GM19043 (cell line): ENCODE results near the gene WDFY2.
A peak's percentile ranks its signal among the peaks of the same experiment; 100 is the strongest.
"Not testable (repeated sequence)": the region's sequence is repeated elsewhere in the genome, so short reads cannot be mapped to it uniquely, and the experiment has no call there.

Experiments
- ATAC-seq: cut with Tn5 transposase; IDR thresholded peaks from one replicate; pipeline ENCODE4 v1.9.1; 2021; ENCODE audit warnings: low read depth; ENCODE audit not compliant: unreplicated experiment

Gene WDFY2, protein sequence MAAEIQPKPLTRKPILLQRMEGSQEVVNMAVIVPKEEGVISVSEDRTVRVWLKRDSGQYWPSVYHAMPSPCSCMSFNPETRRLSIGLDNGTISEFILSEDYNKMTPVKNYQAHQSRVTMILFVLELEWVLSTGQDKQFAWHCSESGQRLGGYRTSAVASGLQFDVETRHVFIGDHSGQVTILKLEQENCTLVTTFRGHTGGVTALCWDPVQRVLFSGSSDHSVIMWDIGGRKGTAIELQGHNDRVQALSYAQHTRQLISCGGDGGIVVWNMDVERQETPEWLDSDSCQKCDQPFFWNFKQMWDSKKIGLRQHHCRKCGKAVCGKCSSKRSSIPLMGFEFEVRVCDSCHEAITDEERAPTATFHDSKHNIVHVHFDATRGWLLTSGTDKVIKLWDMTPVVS

DNA sequence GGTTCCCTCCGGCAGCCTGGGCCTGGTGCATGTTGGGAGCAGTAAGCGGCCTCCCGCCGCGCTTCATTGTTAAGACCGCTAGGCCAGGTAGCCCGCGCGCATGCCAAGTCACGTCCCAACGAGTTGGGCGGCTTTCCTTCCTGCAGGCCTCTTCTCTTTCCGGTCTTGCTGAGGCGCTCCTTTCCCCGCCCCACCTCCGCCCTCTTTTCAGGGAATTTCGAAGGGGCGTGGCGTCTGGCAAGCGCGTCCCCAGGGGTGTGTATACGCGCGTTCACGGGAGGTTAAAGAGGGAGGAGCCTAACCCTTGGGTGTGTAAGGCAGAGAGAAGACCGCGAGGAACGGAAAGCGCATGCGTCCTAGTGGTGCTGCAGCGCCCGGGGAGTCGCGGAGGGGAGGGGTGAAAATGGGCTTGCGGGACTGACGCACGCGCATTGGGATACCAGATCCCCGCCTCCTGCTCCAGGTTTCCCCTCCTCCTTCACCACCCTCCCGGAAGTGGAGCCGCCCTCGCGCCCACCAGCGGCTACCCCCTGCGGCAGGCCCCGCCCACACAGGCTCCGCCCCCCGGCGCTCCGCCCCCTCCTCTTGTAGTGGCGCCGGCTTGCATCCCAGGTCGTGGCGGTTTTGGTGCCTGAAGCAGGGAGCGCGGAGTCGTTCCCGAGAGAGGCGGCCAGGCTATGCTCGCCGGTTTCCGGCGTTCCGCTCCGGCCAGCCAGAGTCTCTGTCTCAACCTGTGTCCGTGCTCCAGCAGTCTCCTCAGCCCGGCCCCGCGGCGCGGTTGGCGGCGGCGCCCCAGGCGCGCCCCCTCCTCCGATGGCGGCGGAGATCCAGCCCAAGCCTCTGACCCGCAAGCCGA, at the start of gene WDFY2:
Gene WDFY2 (plus strand): TSS at position 588 of the 856 bp plus-strand sequence. CDS start 226 bp downstream, at position 814.
- peak; percentile 67 for ATAC-seq

GRCh38 chr13:51538591-51539179, 45.6 kb upstream of the WDFY2 start:
- no peak for ATAC-seq

DNA sequence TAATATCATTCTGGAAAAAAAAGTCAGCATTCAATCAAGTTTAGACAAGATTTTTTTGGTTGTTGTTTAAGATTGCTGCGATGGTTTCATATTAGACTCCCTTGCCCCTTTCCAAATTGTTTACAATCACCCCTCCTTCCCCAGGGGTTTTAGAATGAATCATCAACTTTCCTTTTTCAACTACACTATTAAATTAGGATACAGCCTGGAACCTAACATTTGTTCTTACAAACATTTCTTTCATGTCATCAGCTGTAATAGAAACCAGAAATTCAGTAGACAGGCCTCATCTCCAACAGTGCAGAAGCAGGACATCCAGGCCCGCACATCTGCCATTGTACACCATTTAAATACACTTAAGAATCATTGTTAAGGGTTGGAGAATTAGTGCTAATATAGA, 44.4 kb upstream of the WDFY2 start:
- no peak for ATAC-seq

DNA sequence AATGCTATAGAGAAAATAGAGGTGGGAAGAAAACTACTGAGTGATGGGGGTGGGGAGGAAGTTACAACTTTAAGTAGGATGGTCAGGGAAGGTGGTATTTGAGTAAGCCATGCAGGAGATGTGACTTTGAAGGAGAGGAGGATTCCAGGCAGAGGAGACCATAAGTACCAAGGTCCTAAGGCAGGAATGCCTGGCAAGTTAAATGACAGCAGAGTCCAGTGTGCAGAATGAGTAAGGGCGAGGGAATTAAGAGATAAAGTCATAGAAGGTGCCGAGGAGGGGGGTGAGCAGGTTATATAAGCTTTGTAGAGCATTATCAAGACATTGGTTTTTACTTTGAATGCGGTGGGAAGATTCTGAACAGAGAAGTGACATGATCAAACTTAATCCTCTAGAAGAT, 43.2 kb upstream of the WDFY2 start:
- no peak for ATAC-seq

- no peak for ATAC-seq
These were observed 42.4 kb upstream of the WDFY2 start for GRCh38 chr13:51541809-51542258.

GRCh38 chr13:51542346-51543242, 41.7 kb upstream of the WDFY2 start:
- ATAC-seq: no peak

GRCh38 chr13:51545446-51545845, 38.8 kb upstream of the WDFY2 start:
- not testable (repeated sequence) for ATAC-seq

GRCh38 chr13:51547425-51548176, 36.7 kb upstream of the WDFY2 start:
- ATAC-seq: no peak

- peak; percentile 73 for ATAC-seq
These were observed 35.2 kb upstream of the WDFY2 start for GRCh38 chr13:51549050-51549449.

GRCh38 chr13:51549593-51549992, 34.7 kb upstream of the WDFY2 start:
- no peak for ATAC-seq

DNA sequence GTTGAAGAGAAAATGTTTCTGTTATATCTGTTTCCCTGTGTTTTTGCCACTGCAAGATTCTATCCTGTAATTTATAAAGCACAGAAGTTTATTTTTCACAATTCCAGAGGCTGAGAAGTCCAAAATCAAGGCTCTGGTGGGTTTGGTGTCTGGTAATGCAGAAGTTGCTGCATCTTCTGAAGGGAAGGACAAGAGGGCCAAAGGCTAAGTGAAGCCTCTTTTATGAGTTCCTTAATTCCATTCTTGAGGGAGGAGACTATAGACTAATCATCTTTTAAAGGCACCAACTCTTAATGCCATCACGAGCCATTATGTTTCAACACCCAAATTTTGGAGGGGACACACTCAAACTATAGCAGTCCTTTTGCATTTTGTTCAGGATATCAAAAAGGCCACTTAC, 34.1 kb upstream of the WDFY2 start:
- ATAC-seq: no peak

GRCh38 chr13:51551416-51551815, 32.8 kb upstream of the WDFY2 start:
- ATAC-seq: no peak

GRCh38 chr13:51552027-51552426, 32.2 kb upstream of the WDFY2 start:
- ATAC-seq: no peak

DNA sequence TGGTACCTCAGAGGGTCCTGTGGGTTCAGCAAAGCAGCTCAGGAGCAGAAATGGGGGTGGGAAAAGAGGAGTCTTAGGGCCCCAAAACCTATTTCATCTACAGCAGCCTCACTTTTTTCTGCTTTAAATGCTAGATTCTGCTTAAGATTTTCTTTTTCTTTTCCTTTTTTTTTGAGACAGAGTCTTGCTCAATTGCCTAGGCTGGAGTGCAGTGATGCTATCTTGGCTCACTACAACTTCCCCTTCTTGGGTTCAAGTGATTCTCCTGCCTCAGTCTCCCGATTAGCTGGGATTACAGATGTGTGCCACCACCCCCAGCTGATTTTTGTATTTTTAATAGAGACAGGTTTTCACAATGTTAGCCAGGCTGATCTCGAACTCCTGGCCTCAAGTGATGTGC, 30.7 kb upstream of the WDFY2 start:
- ATAC-seq: no peak

GRCh38 chr13:51556740-51557139, 27.5 kb upstream of the WDFY2 start:
- no peak for ATAC-seq

- no peak for ATAC-seq
These were observed 26.8 kb upstream of the WDFY2 start for GRCh38 chr13:51557438-51557837.

DNA sequence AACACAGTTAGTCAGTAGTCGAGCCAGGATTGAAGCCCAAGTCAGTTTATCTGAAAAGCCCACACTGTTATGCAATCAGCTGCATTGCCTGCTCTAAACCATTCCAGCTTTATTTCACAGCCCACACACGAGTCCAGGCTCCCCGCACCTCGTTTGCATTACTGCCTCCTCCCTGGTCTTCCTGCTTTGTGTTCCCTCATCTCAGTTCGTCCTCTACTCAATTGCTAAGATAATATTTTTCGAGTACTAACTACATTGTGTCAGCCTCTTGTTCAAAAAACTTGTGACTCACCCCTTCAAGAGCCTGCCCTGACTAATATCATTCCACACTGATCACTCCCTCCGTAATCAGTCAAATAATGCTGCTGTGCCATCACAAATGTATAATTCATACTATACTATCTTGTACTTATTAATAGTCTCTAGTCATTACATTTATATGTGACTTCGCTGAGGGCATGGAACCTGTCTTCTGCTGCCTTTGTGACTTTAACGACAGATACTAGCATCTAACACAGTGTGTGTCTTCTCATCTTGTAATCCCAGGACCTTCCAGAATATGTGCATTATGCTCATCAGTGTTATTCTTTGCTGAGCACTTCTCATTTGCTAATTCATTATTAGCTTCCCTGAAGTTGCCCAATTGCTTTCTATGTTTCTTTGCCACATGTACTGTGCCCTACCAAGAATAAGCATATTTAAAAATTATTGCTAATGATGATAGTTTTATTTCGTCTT, 26.2 kb upstream of the WDFY2 start:
- no peak for ATAC-seq

DNA sequence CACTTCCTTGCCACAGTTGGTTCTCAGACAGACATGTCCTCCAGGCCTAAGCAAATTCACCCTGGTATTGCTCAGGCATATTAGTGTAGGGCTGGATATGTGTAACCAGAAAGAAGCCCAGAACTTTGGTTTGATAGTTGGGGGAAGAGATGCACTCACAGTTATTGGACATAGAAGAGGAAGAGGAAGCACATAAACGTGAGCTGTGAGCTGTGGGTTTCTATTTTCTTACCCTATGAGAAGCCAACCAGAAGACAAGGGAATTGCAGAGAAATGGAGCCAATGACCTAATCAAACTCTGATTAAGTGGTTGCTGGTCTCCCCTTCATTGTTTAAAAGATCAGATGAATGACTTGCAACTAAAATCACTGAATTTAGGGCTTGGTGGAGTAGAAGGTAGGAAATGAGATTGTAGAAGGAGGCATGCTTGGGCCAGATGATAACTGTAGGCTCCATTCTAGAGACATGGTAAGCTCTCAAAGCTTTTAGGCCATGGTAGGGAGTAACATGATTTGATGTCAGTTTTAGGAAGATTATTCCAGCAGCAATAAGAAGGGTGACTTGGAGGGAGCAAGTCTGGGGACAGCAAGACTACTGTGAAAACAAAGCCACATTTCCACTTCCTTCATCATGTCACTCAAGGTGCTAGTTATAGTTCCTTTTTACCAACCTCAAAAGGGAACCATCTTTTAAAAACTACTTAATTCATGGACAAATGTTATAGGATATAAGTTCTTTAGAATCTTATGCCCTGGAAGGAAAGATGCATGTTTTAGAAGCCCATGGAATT, 24.1 kb upstream of the WDFY2 start:
- ATAC-seq: no peak
